ENCODE data around the gene SPP1. TPM values are rescaled to one million over a fixed set of nuclear protein-coding genes. Genes with fewer than 3 reads are reported as not detected.

The SPP1 gene
- total RNA-seq, 2 experiments from 2014 or later: 0.45 TPM; not detected in 1

DNA sequence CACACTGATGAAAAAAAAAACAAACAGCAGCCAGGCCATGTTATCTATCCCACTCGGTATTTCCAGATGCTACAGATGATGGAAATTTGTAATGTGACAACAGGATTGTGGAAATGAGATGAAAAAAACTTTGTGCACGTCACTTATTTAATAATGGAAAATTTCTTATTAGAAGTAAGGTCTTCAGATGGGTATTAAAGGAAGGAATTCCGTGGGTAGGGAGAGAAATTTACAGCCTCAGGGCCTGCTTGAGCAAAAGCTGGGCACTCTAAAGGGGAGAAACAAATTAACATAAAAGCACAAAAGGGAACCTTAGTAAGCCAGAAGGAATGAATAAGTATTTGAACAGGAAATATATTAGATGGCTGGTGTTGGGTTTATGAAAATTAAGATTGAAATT is 27.7 kb downstream of the SPP1 start:
- H3K27me3 Mint-ChIP-seq: peaks cover 11% of the 10 kb centered on the region
- intact Hi-C loops (cut with micrococcal nuclease): loop anchor here (10.0 kb wide), 1 partner anchor 788 kb away; no protein-coding TSS in a partner anchor
- no peak overlapping the region for H3K27ac Mint-ChIP-seq
- ChIA-PET CTCF (no interaction called here), POLR2A (no interaction called here)
- DNase-seq: no peak
- no peaks in the 10 kb centered on the region for H3K36me3 Mint-ChIP-seq
- H3K4me3 Mint-ChIP-seq: no peak overlapping the region
- H3K9me3 Mint-ChIP-seq: no peaks in the 10 kb centered on the region
- no peaks in the 10 kb centered on the region for H3K4me1 Mint-ChIP-seq (ENCODE audit: low read depth)

DNA sequence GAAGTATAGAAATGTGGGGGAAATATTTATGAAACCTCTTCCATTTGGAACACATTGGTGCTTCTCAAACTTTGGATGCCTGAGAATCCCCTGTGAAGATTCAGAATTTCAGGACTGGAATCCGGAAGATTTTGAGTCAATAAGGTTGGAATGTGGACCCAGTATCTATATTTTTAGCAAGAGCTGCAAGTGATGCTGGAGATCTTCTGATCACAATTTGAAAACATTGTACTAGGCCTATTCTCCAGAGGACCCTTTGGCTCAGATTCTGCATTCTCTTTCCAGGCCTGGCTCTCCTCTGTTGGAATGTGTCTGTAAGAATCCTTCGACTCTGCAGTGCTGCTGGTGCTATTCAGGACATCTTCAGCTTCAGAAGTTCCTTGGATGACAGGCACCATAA is 29.6 kb downstream of the SPP1 start:
- H3K4me1 Mint-ChIP-seq (ENCODE audit: low read depth): peaks cover 9% of the 10 kb centered on the region
- H3K4me3 Mint-ChIP-seq: no peak overlapping the region
- no peak overlapping the region for H3K27ac Mint-ChIP-seq
- no peak for DNase-seq
- no peaks in the 10 kb centered on the region for H3K9me3 Mint-ChIP-seq
- H3K27me3 Mint-ChIP-seq: peaks cover 14% of the 10 kb centered on the region
- ChIA-PET POLR2A (no interaction called here), CTCF (interaction anchor here (1.2 to 1.6 kb wide), 3 partner anchors 20 to 31 kb away, joined by 3 to 4 read pairs (median 4); no protein-coding TSS in a partner anchor)
- intact Hi-C loops (cut with micrococcal nuclease): loop anchor here (5.0 to 10.0 kb wide), 2 partner anchors 277 to 790 kb away; partner anchors contain the start of gene PPM1K
- peaks cover 4% of the 10 kb centered on the region for H3K36me3 Mint-ChIP-seq

DNA sequence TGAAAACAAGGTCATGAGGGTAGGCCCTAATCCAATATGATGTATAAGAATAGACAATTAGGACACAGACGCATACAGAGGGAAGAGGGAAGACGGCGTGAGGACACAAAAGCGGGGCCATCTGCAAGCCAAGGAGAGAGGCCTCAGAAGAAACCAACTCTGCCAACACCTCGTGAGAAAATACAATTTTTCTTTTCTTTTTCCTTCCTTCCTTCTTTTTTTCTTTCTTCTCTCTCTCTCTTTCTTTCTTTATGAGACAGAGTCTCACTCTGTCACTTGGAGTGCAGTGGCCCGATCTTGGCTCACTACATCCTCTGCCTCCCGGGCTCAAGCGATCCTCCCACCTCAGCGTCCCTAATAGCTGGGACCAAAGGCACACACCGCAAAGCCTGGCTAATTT is 30.4 kb downstream of the SPP1 start:
- no peak overlapping the region for H3K27ac Mint-ChIP-seq
- H3K36me3 Mint-ChIP-seq: peaks cover 4% of the 10 kb centered on the region
- no peaks in the 10 kb centered on the region for H3K9me3 Mint-ChIP-seq
- H3K4me3 Mint-ChIP-seq: no peak overlapping the region
- intact Hi-C loops (cut with micrococcal nuclease): loop anchor here (5.0 to 10.0 kb wide), 2 partner anchors 276 to 791 kb away; partner anchors contain the start of gene PPM1K
- peaks cover 16% of the 10 kb centered on the region for H3K4me1 Mint-ChIP-seq (ENCODE audit: low read depth)
- ChIA-PET CTCF (interaction anchor here (1.2 to 1.6 kb wide), 2 partner anchors 27 to 32 kb away, joined by 4 read pairs; no protein-coding TSS in a partner anchor), POLR2A (no interaction called here)
- H3K27me3 Mint-ChIP-seq: peaks cover 11% of the 10 kb centered on the region
- no peak for DNase-seq

DNA sequence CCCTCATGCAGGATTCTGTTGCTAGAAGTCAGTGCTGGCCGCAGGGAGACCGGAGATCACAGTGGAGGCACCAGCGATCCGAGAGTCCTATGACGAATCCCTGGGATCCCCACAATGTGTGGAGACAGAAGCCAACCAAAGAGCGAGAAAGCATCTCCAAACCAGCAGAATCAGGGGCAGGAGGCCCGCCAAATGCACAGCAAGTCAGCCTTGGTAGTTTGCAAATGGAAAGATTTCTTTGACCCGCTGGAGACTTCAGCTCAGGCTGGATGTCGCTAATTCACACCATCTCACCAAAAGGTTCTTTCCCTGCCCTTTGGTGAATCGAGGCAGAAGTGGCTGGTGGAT is 31.4 kb downstream of the SPP1 start:
- ChIA-PET CTCF (interaction anchor here (1.0 kb wide), 1 partner anchor 205 kb away, joined by 4 read pairs; no protein-coding TSS in a partner anchor), POLR2A (no interaction called here)
- Mint-ChIP-seq H3K4me3 (peak overlapping the region; percentile 72), H3K4me1 (ENCODE audit: low read depth) (peaks cover 18% of the 10 kb centered on the region), H3K36me3 (peaks cover 4% of the 10 kb centered on the region), H3K27ac (no peak overlapping the region), H3K9me3 (no peaks in the 10 kb centered on the region), H3K27me3 (peaks cover 11% of the 10 kb centered on the region)
- intact Hi-C loops (cut with micrococcal nuclease): loop anchor here (5.0 to 10.0 kb wide), 2 partner anchors 275 to 792 kb away; partner anchors contain the start of gene PPM1K
- no peak for DNase-seq

DNA sequence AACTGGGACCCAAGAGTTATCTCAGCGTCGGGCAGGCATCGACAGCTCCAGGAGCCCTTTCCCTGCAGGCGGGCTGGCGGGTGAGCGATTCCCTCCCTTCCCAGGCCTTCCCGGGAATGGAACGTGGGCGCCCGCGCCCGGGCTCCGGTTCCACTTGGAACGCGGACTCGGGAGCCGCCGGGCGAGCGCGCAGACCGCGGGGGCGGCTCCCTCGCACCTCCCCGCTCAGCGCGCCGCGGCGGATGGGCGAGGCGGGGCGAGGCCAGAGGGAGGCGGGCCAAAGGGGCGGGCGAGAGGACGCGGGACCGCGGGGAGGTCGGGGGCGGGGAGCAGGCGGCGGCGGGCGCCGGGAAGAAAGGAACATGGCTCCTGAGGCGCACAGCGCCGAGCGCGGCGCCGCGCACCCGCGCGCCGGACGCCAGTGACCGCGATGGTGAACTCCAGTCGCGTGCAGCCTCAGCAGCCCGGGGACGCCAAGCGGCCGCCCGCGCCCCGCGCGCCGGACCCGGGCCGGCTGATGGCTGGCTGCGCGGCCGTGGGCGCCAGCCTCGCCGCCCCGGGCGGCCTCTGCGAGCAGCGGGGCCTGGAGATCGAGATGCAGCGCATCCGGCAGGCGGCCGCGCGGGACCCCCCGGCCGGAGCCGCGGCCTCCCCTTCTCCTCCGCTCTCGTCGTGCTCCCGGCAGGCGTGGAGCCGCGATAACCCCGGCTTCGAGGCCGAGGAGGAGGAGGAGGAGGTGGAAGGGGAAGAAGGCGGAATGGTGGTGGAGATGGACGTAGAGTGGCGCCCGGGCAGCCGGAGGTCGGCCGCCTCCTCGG is 32.0 kb downstream of the SPP1 start, which contains the start of gene PKD2:
Gene PKD2 (plus strand): TSS at position 332 of the 818 bp plus-strand sequence. CDS start 99 bp downstream, at position 431.
- Mint-ChIP-seq H3K4me3 (peak within 1 kb of the TSS; percentile 88), H3K36me3 (peaks cover 4% of the 10 kb centered on the region), H3K27ac (no peak within 1 kb of the TSS), H3K4me1 (ENCODE audit: low read depth) (peaks cover 19% of the 10 kb centered on the region), H3K9me3 (no peaks in the 10 kb centered on the region), H3K27me3 (peaks cover 11% of the 10 kb centered on the region)
- peak; percentile 84 for DNase-seq
- POLR2A ChIA-PET: no interaction called here
- CTCF ChIA-PET: interaction anchor here (1.0 to 1.3 kb wide), 2 partner anchors 22 to 204 kb away, joined by 3 to 4 read pairs; no protein-coding TSS in a partner anchor
- intact Hi-C loops (cut with micrococcal nuclease): loop anchor here (5.0 to 10.0 kb wide), 2 partner anchors 275 to 793 kb away; partner anchors contain the start of gene PPM1K

DNA sequence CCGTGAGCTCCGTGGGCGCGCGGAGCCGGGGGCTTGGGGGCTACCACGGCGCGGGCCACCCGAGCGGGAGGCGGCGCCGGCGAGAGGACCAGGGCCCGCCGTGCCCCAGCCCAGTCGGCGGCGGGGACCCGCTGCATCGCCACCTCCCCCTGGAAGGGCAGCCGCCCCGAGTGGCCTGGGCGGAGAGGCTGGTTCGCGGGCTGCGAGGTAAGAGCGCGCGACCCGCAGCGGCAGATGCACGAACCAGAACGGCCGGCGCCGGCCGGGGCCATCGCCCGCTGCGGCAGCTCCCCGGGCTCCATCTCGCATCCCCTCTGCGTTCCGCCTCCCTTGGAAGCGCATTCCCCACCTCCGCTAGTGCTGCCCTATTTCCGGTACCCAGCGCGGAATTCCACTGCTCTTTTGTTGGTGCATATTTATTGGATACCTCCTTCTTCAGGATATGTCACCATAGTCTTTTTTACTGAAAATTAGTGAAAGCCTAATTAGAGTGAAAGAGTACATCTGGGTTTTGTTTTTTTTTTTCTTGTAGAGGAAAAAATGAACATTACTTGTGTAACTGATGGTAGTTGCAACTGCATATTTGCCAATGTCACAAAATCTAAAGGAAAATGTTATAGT is 32.7 kb downstream of the SPP1 start:
- H3K36me3 Mint-ChIP-seq: peaks cover 4% of the 10 kb centered on the region
- intact Hi-C loops (cut with micrococcal nuclease): loop anchor here (5.0 to 10.0 kb wide), 2 partner anchors 274 to 793 kb away; partner anchors contain the start of gene PPM1K
- H3K4me3 Mint-ChIP-seq: peak overlapping the region; percentile 88
- no peaks in the 10 kb centered on the region for H3K9me3 Mint-ChIP-seq
- peaks cover 19% of the 10 kb centered on the region for H3K4me1 Mint-ChIP-seq (ENCODE audit: low read depth)
- CTCF ChIA-PET: interaction anchor here (1.3 kb wide), 1 partner anchor 22 kb away, joined by 3 read pairs; no protein-coding TSS in a partner anchor
- POLR2A ChIA-PET: no interaction called here
- peak; percentile 29 for DNase-seq
- H3K27me3 Mint-ChIP-seq: peaks cover 11% of the 10 kb centered on the region
- no peak overlapping the region for H3K27ac Mint-ChIP-seq

DNA sequence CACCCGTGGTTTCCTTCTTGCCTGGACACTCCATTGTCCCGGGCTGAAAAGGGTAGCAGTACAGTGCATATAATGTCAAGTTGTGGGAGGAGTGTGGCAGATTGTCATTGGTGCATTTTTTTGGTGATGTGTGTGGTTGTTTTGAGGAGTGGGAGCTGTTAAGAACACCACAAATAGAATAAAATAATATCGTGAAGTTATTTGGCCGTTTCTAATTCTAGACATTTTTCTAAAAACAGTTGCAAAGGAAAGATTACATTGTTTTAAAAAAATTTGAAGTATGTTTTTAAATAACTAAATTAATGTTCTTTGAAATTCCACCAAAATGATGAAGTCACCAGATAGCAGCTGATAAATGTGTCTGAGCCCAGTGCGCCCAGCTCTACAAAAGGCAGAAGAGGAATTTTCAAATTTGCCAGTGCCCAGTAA is 33.2 kb downstream of the SPP1 start:
- CTCF ChIA-PET: interaction anchor here (0.7 to 1.3 kb wide), 2 partner anchors 23 to 584 kb away, joined by 3 read pairs; no protein-coding TSS in a partner anchor
- Mint-ChIP-seq H3K36me3 (peaks cover 4% of the 10 kb centered on the region), H3K4me1 (ENCODE audit: low read depth) (peaks cover 19% of the 10 kb centered on the region), H3K4me3 (peak overlapping the region; percentile 88), H3K9me3 (no peaks in the 10 kb centered on the region), H3K27ac (no peak overlapping the region), H3K27me3 (peaks cover 11% of the 10 kb centered on the region)
- POLR2A ChIA-PET: no interaction called here
- intact Hi-C loops (cut with micrococcal nuclease): loop anchor here (5.0 to 10.0 kb wide), 2 partner anchors 274 to 794 kb away; partner anchors contain the start of gene PPM1K
- DNase-seq: no peak

DNA sequence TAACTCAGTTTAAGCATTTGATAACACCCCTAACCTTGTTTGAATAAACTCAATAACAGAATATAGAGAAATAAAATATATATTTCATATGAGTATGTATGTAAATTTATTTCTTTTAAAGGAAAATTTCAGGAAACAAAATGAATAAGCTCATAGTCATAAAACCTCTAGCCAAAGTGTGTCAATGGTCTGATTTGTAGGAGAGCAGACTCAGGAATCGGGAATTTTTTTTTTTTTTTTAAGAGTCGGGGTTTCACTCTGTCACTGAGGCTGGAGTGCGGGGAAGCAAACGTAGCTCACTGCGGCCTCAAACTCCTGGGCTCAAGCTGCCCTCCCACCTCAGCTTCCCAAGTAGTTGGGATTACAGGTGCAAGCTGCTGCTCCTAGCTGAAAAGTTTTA is 34.4 kb downstream of the SPP1 start:
- H3K9me3 Mint-ChIP-seq: no peaks in the 10 kb centered on the region
- peaks cover 4% of the 10 kb centered on the region for H3K36me3 Mint-ChIP-seq
- CTCF ChIA-PET: interaction anchor here (0.6 to 1.2 kb wide), 4 partner anchors 23 to 836 kb away, joined by 3 to 4 read pairs (median 4); no protein-coding TSS in a partner anchor
- intact Hi-C loops (cut with micrococcal nuclease): loop anchor here (5.0 to 10.0 kb wide), 2 partner anchors 272 to 795 kb away; partner anchors contain the start of gene PPM1K
- no peak overlapping the region for H3K4me3 Mint-ChIP-seq
- no peak overlapping the region for H3K27ac Mint-ChIP-seq
- POLR2A ChIA-PET: no interaction called here
- peaks cover 11% of the 10 kb centered on the region for H3K27me3 Mint-ChIP-seq
- peaks cover 19% of the 10 kb centered on the region for H3K4me1 Mint-ChIP-seq (ENCODE audit: low read depth)
- no peak for DNase-seq

DNA sequence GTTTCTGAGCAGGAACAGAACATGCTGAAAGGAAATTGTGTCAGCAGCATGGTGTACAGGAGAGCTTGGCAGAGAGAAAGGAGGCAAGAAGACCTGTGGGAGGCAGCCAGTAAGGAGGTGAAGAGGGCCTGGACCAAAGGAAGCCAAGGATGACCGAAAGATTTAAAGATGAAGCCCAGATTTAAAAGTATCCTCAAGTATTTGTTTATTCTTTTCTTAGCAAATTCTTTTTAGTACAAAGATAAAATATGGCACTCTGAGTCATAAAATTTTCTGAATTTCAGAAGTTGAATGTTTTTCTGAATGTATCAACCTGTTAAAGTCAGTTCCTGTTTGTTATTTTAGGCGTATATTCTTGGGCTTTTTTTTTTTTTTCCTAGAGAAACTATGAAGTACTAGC is 35.5 kb downstream of the SPP1 start:
- intact Hi-C loops (cut with micrococcal nuclease): no loop called here
- POLR2A ChIA-PET: no interaction called here
- Mint-ChIP-seq H3K36me3 (peaks cover 4% of the 10 kb centered on the region), H3K4me3 (no peak overlapping the region), H3K9me3 (no peaks in the 10 kb centered on the region), H3K27me3 (peaks cover 11% of the 10 kb centered on the region), H3K4me1 (ENCODE audit: low read depth) (peaks cover 19% of the 10 kb centered on the region), H3K27ac (no peak overlapping the region)
- no peak for DNase-seq
- CTCF ChIA-PET: interaction anchor here (1.2 kb wide), 1 partner anchor 22 kb away, joined by 3 read pairs; no protein-coding TSS in a partner anchor

DNA sequence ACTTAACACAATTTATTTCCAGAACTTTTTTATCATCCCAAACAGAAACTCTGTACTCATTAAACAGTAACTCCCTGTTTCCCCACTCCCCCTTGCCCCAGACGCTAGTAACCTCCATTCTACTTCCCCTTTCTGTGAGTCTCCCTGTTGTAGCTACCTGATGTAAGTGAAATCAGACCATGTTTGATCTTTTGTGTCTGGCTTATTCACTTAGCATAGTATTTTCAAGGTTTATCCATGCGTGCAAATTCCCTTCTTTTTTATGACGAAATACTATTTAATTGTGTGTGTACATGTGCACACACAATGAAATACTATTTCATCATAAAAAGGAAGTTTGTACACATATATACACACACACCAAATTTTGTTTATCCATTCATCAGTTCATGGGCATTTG is 37.1 kb downstream of the SPP1 start:
- POLR2A ChIA-PET: no interaction called here
- Mint-ChIP-seq H3K27me3 (peaks cover 4% of the 10 kb centered on the region), H3K27ac (no peak overlapping the region), H3K9me3 (no peaks in the 10 kb centered on the region), H3K4me1 (ENCODE audit: low read depth) (peaks cover 19% of the 10 kb centered on the region), H3K4me3 (no peak overlapping the region), H3K36me3 (peaks cover 4% of the 10 kb centered on the region)
- CTCF ChIA-PET: no interaction called here
- intact Hi-C loops (cut with micrococcal nuclease): no loop called here
- DNase-seq: no peak

DNA sequence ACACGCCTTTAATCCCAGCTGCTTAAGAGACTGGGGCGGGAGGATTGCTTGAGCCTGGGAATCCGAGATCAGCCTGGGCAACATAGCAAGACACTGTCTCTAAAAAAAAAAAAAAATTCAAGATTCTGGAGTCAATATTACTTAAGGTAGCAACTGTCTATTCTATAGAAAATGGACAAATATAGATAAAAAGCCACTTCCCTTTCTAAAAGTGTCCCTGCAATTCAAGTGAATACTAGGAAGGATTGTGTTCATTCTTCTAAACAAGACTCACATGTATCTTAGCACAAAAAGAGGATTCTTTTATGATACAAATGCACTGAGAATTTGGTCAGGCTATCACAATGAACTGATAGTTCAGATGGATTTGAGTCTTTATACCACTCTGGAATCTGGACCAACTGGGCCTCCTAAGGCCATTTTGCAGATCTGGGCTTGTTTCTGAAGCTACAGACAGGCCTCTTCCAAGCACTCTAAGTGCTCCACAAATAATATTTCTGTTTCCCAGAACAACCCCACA is 38.9 kb downstream of the SPP1 start:
- Mint-ChIP-seq H3K4me1 (ENCODE audit: low read depth) (peaks cover 10% of the 10 kb centered on the region), H3K4me3 (no peak overlapping the region), H3K9me3 (no peaks in the 10 kb centered on the region), H3K36me3 (no peaks in the 10 kb centered on the region), H3K27ac (no peak overlapping the region), H3K27me3 (no peaks in the 10 kb centered on the region)
- ChIA-PET POLR2A (no interaction called here), CTCF (interaction anchor here (0.6 kb wide), 1 partner anchor 23 kb away, joined by 4 read pairs; no protein-coding TSS in a partner anchor)
- intact Hi-C loops (cut with micrococcal nuclease): no loop called here
- DNase-seq: no peak
